ENCODE data around the gene SLC37A1. TPM values are rescaled to one million over a fixed set of nuclear protein-coding genes. Genes with fewer than 3 reads are reported as not detected.

SLC37A1 gene
- total and polyA plus RNA-seq, 2 of the 13 experiments (the other 11 are each of a cell fraction or from before 2014, with no cell fraction given), result 0.22 to 0.40 TPM

DNA sequence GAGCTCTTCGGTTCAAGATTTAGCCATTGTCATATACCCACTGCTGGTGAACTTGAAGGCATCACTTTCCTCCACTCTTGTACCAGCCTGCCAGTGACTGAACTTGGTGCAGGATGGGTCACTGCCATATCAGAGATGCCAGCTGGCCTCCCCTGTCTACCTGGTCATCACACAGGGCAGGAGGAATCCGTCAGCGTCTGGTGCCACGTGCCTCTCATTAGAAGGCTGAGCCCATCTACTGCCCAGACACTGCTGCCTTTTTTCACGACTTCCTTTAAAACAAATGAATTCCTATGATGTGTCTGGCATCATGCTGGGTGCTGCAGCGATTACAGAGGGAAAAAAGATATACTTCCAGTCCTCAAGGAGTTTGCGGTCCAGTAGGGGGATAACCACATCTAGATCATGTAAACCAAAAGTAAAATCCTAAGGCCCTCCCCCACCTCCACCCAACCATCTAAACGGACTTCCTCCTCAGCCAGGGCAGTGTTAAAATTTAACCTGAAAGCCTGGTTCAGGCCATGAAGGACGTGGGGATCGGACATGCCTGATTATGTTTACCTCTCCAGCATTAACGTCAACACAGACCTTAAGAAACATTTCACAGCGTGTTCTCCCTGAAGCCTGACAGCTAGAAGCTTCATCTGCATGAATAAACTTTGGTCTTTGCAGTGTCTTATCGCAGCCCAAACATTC, 110.6 kb downstream of the SLC37A1 start (continued):
- TF ChIP-seq, protein P1, sequence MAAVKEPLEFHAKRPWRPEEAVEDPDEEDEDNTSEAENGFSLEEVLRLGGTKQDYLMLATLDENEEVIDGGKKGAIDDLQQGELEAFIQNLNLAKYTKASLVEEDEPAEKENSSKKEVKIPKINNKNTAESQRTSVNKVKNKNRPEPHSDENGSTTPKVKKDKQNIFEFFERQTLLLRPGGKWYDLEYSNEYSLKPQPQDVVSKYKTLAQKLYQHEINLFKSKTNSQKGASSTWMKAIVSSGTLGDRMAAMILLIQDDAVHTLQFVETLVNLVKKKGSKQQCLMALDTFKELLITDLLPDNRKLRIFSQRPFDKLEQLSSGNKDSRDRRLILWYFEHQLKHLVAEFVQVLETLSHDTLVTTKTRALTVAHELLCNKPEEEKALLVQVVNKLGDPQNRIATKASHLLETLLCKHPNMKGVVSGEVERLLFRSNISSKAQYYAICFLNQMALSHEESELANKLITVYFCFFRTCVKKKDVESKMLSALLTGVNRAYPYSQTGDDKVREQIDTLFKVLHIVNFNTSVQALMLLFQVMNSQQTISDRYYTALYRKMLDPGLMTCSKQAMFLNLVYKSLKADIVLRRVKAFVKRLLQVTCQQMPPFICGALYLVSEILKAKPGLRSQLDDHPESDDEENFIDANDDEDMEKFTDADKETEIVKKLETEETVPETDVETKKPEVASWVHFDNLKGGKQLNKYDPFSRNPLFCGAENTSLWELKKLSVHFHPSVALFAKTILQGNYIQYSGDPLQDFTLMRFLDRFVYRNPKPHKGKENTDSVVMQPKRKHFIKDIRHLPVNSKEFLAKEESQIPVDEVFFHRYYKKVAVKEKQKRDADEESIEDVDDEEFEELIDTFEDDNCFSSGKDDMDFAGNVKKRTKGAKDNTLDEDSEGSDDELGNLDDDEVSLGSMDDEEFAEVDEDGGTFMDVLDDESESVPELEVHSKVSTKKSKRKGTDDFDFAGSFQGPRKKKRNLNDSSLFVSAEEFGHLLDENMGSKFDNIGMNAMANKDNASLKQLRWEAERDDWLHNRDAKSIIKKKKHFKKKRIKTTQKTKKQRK (IDR thresholded peaks at IDR 0.05; ENCODE audit: low read length), result no peak
- peak; percentile 75 for TF ChIP-seq MED1 (CRISPR knock-in tag; IDR thresholded peaks at IDR 0.05)
- 0 out of 2 replicates have a peak, but pooled peaks have one; percentile 53 for TF ChIP-seq ZNF713 (CRISPR knock-in tag; IDR thresholded peaks at IDR 0.05)
- TF ChIP-seq, protein P2, sequence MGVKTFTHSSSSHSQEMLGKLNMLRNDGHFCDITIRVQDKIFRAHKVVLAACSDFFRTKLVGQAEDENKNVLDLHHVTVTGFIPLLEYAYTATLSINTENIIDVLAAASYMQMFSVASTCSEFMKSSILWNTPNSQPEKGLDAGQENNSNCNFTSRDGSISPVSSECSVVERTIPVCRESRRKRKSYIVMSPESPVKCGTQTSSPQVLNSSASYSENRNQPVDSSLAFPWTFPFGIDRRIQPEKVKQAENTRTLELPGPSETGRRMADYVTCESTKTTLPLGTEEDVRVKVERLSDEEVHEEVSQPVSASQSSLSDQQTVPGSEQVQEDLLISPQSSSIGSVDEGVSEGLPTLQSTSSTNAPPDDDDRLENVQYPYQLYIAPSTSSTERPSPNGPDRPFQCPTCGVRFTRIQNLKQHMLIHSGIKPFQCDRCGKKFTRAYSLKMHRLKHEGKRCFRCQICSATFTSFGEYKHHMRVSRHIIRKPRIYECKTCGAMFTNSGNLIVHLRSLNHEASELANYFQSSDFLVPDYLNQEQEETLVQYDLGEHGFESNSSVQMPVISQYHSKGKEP (CRISPR knock-in tag; IDR thresholded peaks at IDR 0.05), result no peak
- TF ChIP-seq BRD4 (CRISPR knock-in tag; IDR thresholded peaks at IDR 0.05), result peak; percentile 63; the same call in 1 of the 2 replicates
- TF ChIP-seq SOX5 (CRISPR knock-in tag; IDR thresholded peaks at IDR 0.05; ENCODE audit: borderline replicate concordance), result peak; percentile 36; the same call in 1 of the 2 replicates
- TF ChIP-seq, protein P3, sequence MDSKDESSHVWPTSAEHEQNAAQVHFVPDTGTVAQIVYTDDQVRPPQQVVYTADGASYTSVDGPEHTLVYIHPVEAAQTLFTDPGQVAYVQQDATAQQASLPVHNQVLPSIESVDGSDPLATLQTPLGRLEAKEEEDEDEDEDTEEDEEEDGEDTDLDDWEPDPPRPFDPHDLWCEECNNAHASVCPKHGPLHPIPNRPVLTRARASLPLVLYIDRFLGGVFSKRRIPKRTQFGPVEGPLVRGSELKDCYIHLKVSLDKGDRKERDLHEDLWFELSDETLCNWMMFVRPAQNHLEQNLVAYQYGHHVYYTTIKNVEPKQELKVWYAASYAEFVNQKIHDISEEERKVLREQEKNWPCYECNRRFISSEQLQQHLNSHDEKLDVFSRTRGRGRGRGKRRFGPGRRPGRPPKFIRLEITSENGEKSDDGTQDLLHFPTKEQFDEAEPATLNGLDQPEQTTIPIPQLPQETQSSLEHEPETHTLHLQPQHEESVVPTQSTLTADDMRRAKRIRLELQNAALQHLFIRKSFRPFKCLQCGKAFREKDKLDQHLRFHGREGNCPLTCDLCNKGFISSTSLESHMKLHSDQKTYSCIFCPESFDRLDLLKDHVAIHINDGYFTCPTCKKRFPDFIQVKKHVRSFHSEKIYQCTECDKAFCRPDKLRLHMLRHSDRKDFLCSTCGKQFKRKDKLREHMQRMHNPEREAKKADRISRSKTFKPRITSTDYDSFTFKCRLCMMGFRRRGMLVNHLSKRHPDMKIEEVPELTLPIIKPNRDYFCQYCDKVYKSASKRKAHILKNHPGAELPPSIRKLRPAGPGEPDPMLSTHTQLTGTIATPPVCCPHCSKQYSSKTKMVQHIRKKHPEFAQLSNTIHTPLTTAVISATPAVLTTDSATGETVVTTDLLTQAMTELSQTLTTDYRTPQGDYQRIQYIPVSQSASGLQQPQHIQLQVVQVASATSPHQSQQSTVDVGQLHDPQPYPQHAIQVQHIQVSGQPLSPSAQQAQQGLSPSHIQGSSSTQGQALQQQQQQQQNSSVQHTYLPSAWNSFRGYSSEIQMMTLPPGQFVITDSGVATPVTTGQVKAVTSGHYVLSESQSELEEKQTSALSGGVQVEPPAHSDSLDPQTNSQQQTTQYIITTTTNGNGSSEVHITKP (CRISPR knock-in tag; IDR thresholded peaks at IDR 0.05; ENCODE audit: low read depth), result 0 out of 2 replicates have a peak, but pooled peaks have one; percentile 34
- no peak for TF ChIP-seq ZNF761 (CRISPR knock-in tag; conservative IDR thresholded peaks at IDR 0.05)
- TF ChIP-seq, protein P4, sequence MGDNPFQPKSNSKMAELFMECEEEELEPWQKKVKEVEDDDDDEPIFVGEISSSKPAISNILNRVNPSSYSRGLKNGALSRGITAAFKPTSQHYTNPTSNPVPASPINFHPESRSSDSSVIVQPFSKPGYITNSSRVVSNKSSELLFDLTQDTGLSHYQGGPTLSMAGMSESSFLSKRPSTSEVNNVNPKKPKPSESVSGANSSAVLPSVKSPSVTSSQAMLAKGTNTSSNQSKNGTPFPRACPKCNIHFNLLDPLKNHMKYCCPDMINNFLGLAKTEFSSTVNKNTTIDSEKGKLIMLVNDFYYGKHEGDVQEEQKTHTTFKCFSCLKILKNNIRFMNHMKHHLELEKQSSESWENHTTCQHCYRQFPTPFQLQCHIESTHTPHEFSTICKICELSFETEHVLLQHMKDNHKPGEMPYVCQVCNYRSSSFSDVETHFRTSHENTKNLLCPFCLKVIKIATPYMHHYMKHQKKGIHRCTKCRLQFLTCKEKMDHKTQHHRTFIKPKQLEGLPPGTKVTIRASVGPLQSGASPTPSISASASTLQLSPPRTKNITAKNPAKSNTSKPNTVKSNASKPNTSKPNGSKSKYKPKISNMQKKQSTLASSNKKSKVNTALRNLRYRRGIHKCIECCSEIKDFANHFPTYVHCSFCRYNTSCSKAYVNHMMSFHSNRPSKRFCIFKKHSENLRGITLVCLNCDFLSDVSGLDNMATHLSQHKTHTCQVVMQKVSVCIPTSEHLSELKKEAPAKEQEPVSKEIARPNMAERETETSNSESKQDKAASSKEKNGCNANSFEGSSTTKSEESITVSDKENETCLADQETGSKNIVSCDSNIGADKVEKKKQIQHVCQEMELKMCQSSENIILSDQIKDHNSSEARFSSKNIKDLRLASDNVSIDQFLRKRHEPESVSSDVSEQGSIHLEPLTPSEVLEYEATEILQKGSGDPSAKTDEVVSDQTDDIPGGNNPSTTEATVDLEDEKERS (CRISPR knock-in tag; IDR thresholded peaks at IDR 0.05), result 0 out of 2 replicates have a peak, but pooled peaks have one; percentile 13
- TF ChIP-seq SAP130 (CRISPR knock-in tag; IDR thresholded peaks at IDR 0.05; ENCODE audit: low read depth), result peak; percentile 83
- TF ChIP-seq PRMT3 (CRISPR knock-in tag; IDR thresholded peaks at IDR 0.05; ENCODE audit: borderline replicate concordance, low read depth), result no peak
- no peak for TF ChIP-seq ZKSCAN5 (CRISPR knock-in tag; IDR thresholded peaks at IDR 0.05)
- TF ChIP-seq MYC (CRISPR knock-in tag; IDR thresholded peaks at IDR 0.05; ENCODE audit: borderline replicate concordance), result 0 out of 2 replicates have a peak, but pooled peaks have one; percentile 36
- TF ChIP-seq FOXJ3 (CRISPR knock-in tag; IDR thresholded peaks at IDR 0.05; ENCODE audit: borderline replicate concordance), result peak; percentile 32; the same call in 1 of the 2 replicates
- no peak for TF ChIP-seq ZNF564 (CRISPR knock-in tag; IDR thresholded peaks at IDR 0.05)

All from HepG2 (cell line).